Neural cell (in vitro differentiated cells): ENCODE results near the gene PPP1R12B. TPM values are rescaled to one million over a fixed set of nuclear protein-coding genes. Genes with fewer than 3 reads are reported as not detected.
"Not testable (repeated sequence)": the region's sequence is repeated elsewhere in the genome, so short reads cannot be mapped to it uniquely, and the experiment has no call there.

Source experiments
- H2AFZ ChIP-seq: fragments of 200-600, 300-800 bp; sonication (generic), shearing (Covaris generic); 2 replicates; pipeline ENCODE4 v1.6.0; 2014; ENCODE audit warnings: low read depth, mild to moderate bottlenecking, antibody characterized with exemption, low read length, moderate library complexity
- H3F3A ChIP-seq: fragments of 200-600 bp; shearing (Covaris generic); 2 replicates; pipeline ENCODE4 v1.6.1; 2016; ENCODE audit warnings: mild to moderate bottlenecking, moderate library complexity, mixed read lengths, antibody characterized with exemption, low read length; ENCODE audit not compliant: insufficient read depth, poor library complexity, severe bottlenecking
- H3K27ac ChIP-seq: fragments of 200-600, 300-800 bp; sonication (generic), shearing (Covaris generic); 2 replicates; pipeline ENCODE4 v1.5.1; 2014; ENCODE audit warnings: mild to moderate bottlenecking, low read length, moderate library complexity
- H3K27me3 ChIP-seq: fragments of 300-800, 200-600 bp; sonication (generic), shearing (Covaris generic); 2 replicates; pipeline ENCODE4 v1.6.0; 2014; ENCODE audit warnings: mild to moderate bottlenecking, low read depth, low read length, moderate library complexity; ENCODE audit not compliant: insufficient read depth
- H3K36me3 ChIP-seq: fragments of 300-800, 200-600 bp; sonication (generic), shearing (Covaris generic); 2 replicates; pipeline ENCODE4 v1.5.1; 2014; ENCODE audit warnings: mild to moderate bottlenecking, antibody characterized with exemption, low read length, moderate library complexity; ENCODE audit not compliant: insufficient read depth
- H3K4me2 ChIP-seq: fragments of 300-800, 200-600 bp; sonication (generic), shearing (Covaris generic); 2 replicates; pipeline ENCODE4 v1.6.0; 2014; ENCODE audit warnings: mild to moderate bottlenecking, low read length
- H3K4me3 ChIP-seq: fragments of 300-800, 200-600 bp; sonication (generic), shearing (Covaris generic); 2 replicates; pipeline ENCODE4 v1.5.1; 2014; ENCODE audit warnings: mild to moderate bottlenecking, low read length, moderate library complexity
- H3K79me2 ChIP-seq: fragments of 200-600 bp; shearing (Covaris generic); replicated peaks from 2 replicates; pipeline ENCODE4 v1.6.0; 2014; ENCODE audit warnings: mild to moderate bottlenecking, low read length, moderate library complexity; ENCODE audit not compliant: insufficient read depth
- H3K9ac ChIP-seq: fragments of 300-800, 200-600 bp; sonication (generic), shearing (Covaris generic); 2 replicates; pipeline ENCODE4 v1.6.1; 2016; ENCODE audit warnings: mild to moderate bottlenecking, low read length, mixed read lengths
- H3K9me2 ChIP-seq: fragments of 200-600 bp; shearing (Covaris generic); 2 replicates; pipeline ENCODE4 v1.6.1; 2016; ENCODE audit warnings: mild to moderate bottlenecking, low read length, mixed read lengths; ENCODE audit not compliant: insufficient read depth
- H3K9me3 ChIP-seq: fragments of 200-600, 300-800 bp; sonication (generic), shearing (Covaris generic); 2 replicates; pipeline ENCODE4 v1.6.1; 2016; ENCODE audit warnings: mild to moderate bottlenecking, mixed run types, low read length, moderate library complexity, mixed read lengths
- H4K20me1 ChIP-seq: fragments of 200-600 bp; shearing (Covaris generic); 2 replicates; pipeline ENCODE4 v1.6.1; 2016; ENCODE audit warnings: mild to moderate bottlenecking, mixed run types; ENCODE audit not compliant: insufficient read depth
- EP300 ChIP-seq: fragments of 450-650 bp; conservative IDR thresholded peaks from 2 replicates; pipeline ENCODE4 v1.6.1; 2014; ENCODE audit warnings: antibody characterized with exemption, mild to moderate bottlenecking, moderate library complexity; ENCODE audit not compliant: poor library complexity, severe bottlenecking
- EZH2 ChIP-seq: fragments of 200-600, 300-800 bp; shearing (Covaris generic), sonication (generic); IDR thresholded peaks from 2 replicates; pipeline ENCODE4 v1.6.1; 2014; ENCODE audit warnings: antibody characterized with exemption, low read length, borderline replicate concordance, mild to moderate bottlenecking; ENCODE audit not compliant: insufficient read depth, poor library complexity, severe bottlenecking
- MXI1 ChIP-seq: fragments of 450-650 bp; conservative IDR thresholded peaks from 2 replicates; pipeline ENCODE4 v1.6.1; 2014; ENCODE audit warnings: antibody characterized with exemption, mild to moderate bottlenecking; ENCODE audit not compliant: poor library complexity, severe bottlenecking
- POLR2AphosphoS5 ChIP-seq: IDR thresholded peaks from 2 replicates; pipeline ENCODE4 v1.6.1; 2012
- RAD21 ChIP-seq: fragments of 450-650 bp; conservative IDR thresholded peaks from 2 replicates; pipeline ENCODE4 v1.6.1; 2014; ENCODE audit warnings: antibody characterized with exemption, mild to moderate bottlenecking, moderate library complexity
- SMC3 ChIP-seq: fragments of 450-650 bp; conservative IDR thresholded peaks from 2 replicates; pipeline ENCODE4 v1.6.1; 2014; ENCODE audit warnings: antibody characterized with exemption, mild to moderate bottlenecking, moderate library complexity; ENCODE audit not compliant: poor library complexity
- TAF1 ChIP-seq: IDR thresholded peaks from 2 replicates; pipeline ENCODE4 v1.6.1; 2012; ENCODE audit warnings: low read depth
- polyA plus RNA-seq: library from polyadenylated mRNA; depleted of rRNA; stranded (reverse); fragments of >200 nt; gene quantifications from 2 replicates; pipeline ENCODE4 v1.2.3, GENCODE V29; 2014
- TF ChIP-seq, protein P1 (sequence below): IDR thresholded peaks from 2 replicates; pipeline ENCODE4 v1.6.1; 2012; ENCODE audit warnings: borderline replicate concordance
- TF ChIP-seq, protein P2 (sequence below): fragments of 450-650 bp; IDR thresholded peaks from 2 replicates; pipeline ENCODE4 v1.5.1; 2014; ENCODE audit warnings: antibody characterized with exemption, mild to moderate bottlenecking, moderate library complexity; ENCODE audit not compliant: poor library complexity, severe bottlenecking

PPP1R12B gene
- polyA plus RNA-seq, 1 donor from 2014 or later, result 9.8 TPM

DNA sequence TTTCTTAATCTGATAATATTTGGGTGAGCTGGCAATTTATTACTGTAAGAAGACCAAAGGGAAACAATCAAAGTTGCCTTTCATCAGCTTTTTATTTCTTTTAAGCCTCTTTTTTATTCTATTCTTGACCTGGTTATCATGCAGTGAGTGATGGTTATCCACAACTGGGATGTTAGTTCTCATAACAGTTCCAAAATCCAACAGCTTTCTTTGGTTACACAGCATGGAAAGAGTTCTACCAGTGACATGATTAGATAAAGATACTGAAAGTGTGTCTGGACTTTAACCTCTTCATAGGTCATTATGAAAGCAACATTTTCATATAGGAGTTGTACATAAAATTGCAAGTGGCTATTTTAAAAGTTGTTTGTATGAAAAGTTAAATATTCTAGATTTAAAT lies 198.7 kb downstream of the PPP1R12B start:
- no peaks in the 10 kb centered on the region for H3K79me2 ChIP-seq
- no peak overlapping the region for H3K4me2 ChIP-seq
- no peaks in the 10 kb centered on the region for H3K36me3 ChIP-seq
- H3F3A ChIP-seq, result no peaks in the 10 kb centered on the region
- H3K9me3 ChIP-seq, result no peaks in the 10 kb centered on the region
- TF ChIP-seq RAD21 (no peak), TAF1 (no peak), SMC3 (no peak), POLR2AphosphoS5 (no peak), EP300 (no peak)
- TF ChIP-seq, protein P1, sequence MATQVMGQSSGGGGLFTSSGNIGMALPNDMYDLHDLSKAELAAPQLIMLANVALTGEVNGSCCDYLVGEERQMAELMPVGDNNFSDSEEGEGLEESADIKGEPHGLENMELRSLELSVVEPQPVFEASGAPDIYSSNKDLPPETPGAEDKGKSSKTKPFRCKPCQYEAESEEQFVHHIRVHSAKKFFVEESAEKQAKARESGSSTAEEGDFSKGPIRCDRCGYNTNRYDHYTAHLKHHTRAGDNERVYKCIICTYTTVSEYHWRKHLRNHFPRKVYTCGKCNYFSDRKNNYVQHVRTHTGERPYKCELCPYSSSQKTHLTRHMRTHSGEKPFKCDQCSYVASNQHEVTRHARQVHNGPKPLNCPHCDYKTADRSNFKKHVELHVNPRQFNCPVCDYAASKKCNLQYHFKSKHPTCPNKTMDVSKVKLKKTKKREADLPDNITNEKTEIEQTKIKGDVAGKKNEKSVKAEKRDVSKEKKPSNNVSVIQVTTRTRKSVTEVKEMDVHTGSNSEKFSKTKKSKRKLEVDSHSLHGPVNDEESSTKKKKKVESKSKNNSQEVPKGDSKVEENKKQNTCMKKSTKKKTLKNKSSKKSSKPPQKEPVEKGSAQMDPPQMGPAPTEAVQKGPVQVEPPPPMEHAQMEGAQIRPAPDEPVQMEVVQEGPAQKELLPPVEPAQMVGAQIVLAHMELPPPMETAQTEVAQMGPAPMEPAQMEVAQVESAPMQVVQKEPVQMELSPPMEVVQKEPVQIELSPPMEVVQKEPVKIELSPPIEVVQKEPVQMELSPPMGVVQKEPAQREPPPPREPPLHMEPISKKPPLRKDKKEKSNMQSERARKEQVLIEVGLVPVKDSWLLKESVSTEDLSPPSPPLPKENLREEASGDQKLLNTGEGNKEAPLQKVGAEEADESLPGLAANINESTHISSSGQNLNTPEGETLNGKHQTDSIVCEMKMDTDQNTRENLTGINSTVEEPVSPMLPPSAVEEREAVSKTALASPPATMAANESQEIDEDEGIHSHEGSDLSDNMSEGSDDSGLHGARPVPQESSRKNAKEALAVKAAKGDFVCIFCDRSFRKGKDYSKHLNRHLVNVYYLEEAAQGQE, result no peak
- no peak overlapping the region for H3K9ac ChIP-seq
- no peaks in the 10 kb centered on the region for H4K20me1 ChIP-seq
- no peak overlapping the region for H3K27ac ChIP-seq
- H3K4me3 ChIP-seq, result no peak overlapping the region
- H3K27me3 ChIP-seq, result no peaks in the 10 kb centered on the region
- H2AFZ ChIP-seq, result no peak overlapping the region
- H3K9me2 ChIP-seq, result no peaks in the 10 kb centered on the region

DNA sequence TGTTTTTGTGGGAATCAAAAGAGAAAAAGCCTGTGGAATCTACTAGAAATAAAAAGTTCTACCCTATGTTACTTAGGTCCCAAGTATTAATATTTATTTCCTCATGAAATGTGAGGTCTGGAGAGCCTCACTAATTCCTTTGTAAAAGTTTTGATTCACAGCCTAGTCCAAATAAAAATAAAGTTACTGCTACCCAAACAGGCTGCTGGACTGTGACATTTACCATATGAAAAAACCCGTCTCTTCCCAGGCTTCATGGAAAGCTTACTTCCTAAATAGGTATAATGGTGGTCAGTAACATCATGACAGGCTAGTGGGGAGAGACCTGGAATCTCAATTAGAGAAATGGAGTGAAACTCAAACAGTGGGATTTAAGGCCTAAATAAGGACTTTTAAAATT lies 201.6 kb downstream of the PPP1R12B start:
- not testable (repeated sequence) for H4K20me1 ChIP-seq, H3K9ac ChIP-seq, H2AFZ ChIP-seq, H3K27me3 ChIP-seq, H3K9me3 ChIP-seq, H3K79me2 ChIP-seq, H3K36me3 ChIP-seq, H3K9me2 ChIP-seq, H3K4me3 ChIP-seq, H3K27ac ChIP-seq, H3F3A ChIP-seq, H3K4me2 ChIP-seq

DNA sequence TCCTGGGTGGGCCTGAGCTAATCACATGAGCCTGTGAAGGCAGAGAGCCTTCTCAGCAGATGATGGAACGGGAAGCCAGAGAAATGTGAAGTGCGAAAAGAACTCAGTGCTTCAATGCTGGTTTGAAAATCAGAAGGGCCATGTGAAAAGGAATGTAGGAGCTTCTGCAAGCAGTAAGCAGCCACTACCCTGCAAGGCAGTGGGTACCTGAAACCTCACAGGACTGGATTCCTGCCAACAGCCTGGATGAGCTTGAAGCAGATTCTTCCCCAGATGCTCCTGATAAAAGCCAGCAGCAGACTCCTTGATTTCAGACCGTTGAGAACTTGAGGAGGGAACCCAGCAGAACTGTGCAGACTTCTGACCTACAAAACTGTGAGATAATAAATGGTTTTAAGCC lies 203.2 kb downstream of the PPP1R12B start:
- Histone ChIP-seq H3K9me2 (no peaks in the 10 kb centered on the region), H3K27ac (no peak overlapping the region), H3K9ac (no peak overlapping the region), H3K36me3 (no peaks in the 10 kb centered on the region), H3K4me3 (no peak overlapping the region), H3K27me3 (no peaks in the 10 kb centered on the region), H3K9me3 (no peaks in the 10 kb centered on the region), H2AFZ (no peak overlapping the region), H4K20me1 (no peaks in the 10 kb centered on the region), H3K79me2 (no peaks in the 10 kb centered on the region), H3F3A (no peaks in the 10 kb centered on the region), H3K4me2 (no peak overlapping the region)
- TF ChIP-seq SMC3 (no peak), RAD21 (no peak), MXI1 (no peak), EP300 (no peak), POLR2AphosphoS5 (no peak), EZH2 (no peak), TAF1 (no peak)
- TF ChIP-seq, protein P1, result no peak
- TF ChIP-seq, protein P2, sequence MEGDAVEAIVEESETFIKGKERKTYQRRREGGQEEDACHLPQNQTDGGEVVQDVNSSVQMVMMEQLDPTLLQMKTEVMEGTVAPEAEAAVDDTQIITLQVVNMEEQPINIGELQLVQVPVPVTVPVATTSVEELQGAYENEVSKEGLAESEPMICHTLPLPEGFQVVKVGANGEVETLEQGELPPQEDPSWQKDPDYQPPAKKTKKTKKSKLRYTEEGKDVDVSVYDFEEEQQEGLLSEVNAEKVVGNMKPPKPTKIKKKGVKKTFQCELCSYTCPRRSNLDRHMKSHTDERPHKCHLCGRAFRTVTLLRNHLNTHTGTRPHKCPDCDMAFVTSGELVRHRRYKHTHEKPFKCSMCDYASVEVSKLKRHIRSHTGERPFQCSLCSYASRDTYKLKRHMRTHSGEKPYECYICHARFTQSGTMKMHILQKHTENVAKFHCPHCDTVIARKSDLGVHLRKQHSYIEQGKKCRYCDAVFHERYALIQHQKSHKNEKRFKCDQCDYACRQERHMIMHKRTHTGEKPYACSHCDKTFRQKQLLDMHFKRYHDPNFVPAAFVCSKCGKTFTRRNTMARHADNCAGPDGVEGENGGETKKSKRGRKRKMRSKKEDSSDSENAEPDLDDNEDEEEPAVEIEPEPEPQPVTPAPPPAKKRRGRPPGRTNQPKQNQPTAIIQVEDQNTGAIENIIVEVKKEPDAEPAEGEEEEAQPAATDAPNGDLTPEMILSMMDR, result no peak

DNA sequence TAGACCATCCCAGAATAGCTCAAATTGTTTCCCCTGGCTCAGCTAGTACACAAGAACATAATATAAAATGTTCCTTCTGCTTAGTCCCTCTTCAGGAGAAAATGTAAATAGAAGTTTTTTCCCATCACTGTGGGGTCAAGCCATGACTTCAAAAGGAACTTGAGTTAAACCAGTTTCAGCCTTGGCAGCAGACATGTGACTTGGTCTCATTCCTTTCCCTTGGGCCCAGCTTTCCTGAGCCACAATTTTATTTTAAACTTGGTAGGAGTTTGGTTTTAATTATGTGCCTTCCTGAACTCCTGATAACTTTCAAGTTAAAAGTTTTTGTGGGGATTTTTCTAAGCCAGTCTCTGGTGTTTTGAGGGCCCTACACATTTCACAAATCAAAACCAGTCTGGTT lies 204.1 kb downstream of the PPP1R12B start:
- H3F3A ChIP-seq, H3K27me3 ChIP-seq, H3K9me2 ChIP-seq, H3K27ac ChIP-seq, H3K79me2 ChIP-seq, H2AFZ ChIP-seq, H3K4me3 ChIP-seq, H3K4me2 ChIP-seq, H4K20me1 ChIP-seq, H3K36me3 ChIP-seq, H3K9ac ChIP-seq, H3K9me3 ChIP-seq: not testable (repeated sequence)
